Measurements from ENCODE around the gene PAPPA. TPM values are rescaled to one million over a fixed set of nuclear protein-coding genes. Genes with fewer than 3 reads are reported as not detected.

PAPPA gene
- total and polyA plus RNA-seq, 2 of the 8 experiments (the other 6 are each of a cell fraction or from before 2014, with no cell fraction given), result 0.18 to 0.63 TPM

GRCh38 chr9:116442528-116442927, 288.9 kb downstream of the PAPPA start:
- TF ChIP-seq MAFK (IDR thresholded peaks at IDR 0.05; ENCODE audit: low read depth, low read length) (peak; percentile 64; the same call in 1 of the 2 replicates), TCF12 (IDR thresholded peaks at IDR 0.05; ENCODE audit: low read depth, low read length) (no peak)
- no peak overlapping the region for H2BK5ac ChIP-seq (ENCODE audit: low read depth, low read length)
- DNase-seq (ENCODE audit: low read depth in 1 of 2, low spot score in 2 of 2) (no peak), FAIRE-seq (no peak)
- no peak overlapping the region for H2AK5ac ChIP-seq (ENCODE audit: low read depth, low read length)
- no peaks in the 10 kb centered on the region for H3K79me2 ChIP-seq (ENCODE audit: control insufficient read depth in 1 of 2, insufficient read depth in 2 of 2, low read length in 2 of 2)
- no peaks in the 10 kb centered on the region for H3K27me3 ChIP-seq (replicated peaks in 1 of 4; ENCODE audit: control insufficient read depth in 3 of 4, extremely low read depth in 1 of 4, insufficient read depth in 3 of 4, low read length in 3 of 4)
- H2BK20ac ChIP-seq (ENCODE audit: low read length), result no peak overlapping the region
- no peak overlapping the region for H3K4me3 ChIP-seq (ENCODE audit: extremely low read depth in 1 of 4, insufficient read depth in 2 of 4, low read depth in 3 of 4, low read length in 4 of 4)
- no peak overlapping the region for H2BK15ac ChIP-seq (ENCODE audit: low read length)
- no peak overlapping the region for H2BK12ac ChIP-seq (ENCODE audit: low read depth, low read length)
- no peak overlapping the region for H3K4me2 ChIP-seq (ENCODE audit: insufficient read depth in 1 of 2, low read depth in 2 of 2, low read length in 2 of 2)
- no peak overlapping the region for H3K4ac ChIP-seq (replicated peaks; ENCODE audit: insufficient read length, low read depth, low read length)
- H3K36me3 ChIP-seq (ENCODE audit: control insufficient read depth in 2 of 4, insufficient read depth in 4 of 4, low read length in 3 of 4), result no peaks in the 10 kb centered on the region; a peak in 2 of 8 replicates
- H2AFZ ChIP-seq (ENCODE audit: low read length), result no peak overlapping the region
- H2BK120ac ChIP-seq (replicated peaks; ENCODE audit: low read depth, low read length), result no peak overlapping the region
- H3K23ac ChIP-seq (ENCODE audit: insufficient read length), result no peak overlapping the region
- no peak overlapping the region for H4K5ac ChIP-seq (ENCODE audit: insufficient read length, low read depth, low read length)
- no peak overlapping the region for H4K91ac ChIP-seq (replicated peaks; ENCODE audit: insufficient read length, low read length)
- ChIA-PET CTCF (ENCODE audit: partially characterized antibody) (no interaction called here), POLR2A (ENCODE audit: partially characterized antibody) (no interaction called here)
- H3K14ac ChIP-seq (ENCODE audit: insufficient read length), result no peak overlapping the region
- H3K27ac ChIP-seq (ENCODE audit: low read depth, low read length), result no peak overlapping the region
- H3K4me1 ChIP-seq (replicated peaks in 1 of 4; ENCODE audit: control insufficient read depth in 3 of 4, insufficient read depth in 4 of 4, low read length in 3 of 4), result no peaks in the 10 kb centered on the region
- no peaks in the 10 kb centered on the region; the same call in none of the 2 replicates for H3K23me2 ChIP-seq (ENCODE audit: low read depth, low read length)
- H4K20me1 ChIP-seq (replicated peaks in 1 of 2; ENCODE audit: control insufficient read depth in 1 of 2, insufficient read depth in 2 of 2, low read length in 2 of 2), result no peaks in the 10 kb centered on the region
- no peaks in the 10 kb centered on the region for H3K79me1 ChIP-seq (ENCODE audit: low read depth, low read length)
- H3K18ac ChIP-seq (ENCODE audit: extremely low read depth, low read length), result no peak overlapping the region
- H3K9ac ChIP-seq (replicated peaks in 1 of 4; ENCODE audit: extremely low read depth in 1 of 4, low read depth in 3 of 4, low read length in 3 of 4), result no peak overlapping the region
- no peaks in the 10 kb centered on the region for H3K9me3 ChIP-seq (ENCODE audit: insufficient read depth in 2 of 2, low read depth in 1 of 2, low read length in 1 of 2)
- H3K56ac ChIP-seq (replicated peaks; ENCODE audit: insufficient read length, low read depth, low read length), result no peak overlapping the region
- no peak overlapping the region for H4K8ac ChIP-seq (ENCODE audit: extremely low read depth, insufficient read depth, low read length)

All from H1 (cell line).